HL-60/S4 treated with phorbol 12-myristate 13-acetate at 8.2 ng/mL for 4 days and 3 days (cell line): Measurements from ENCODE around the gene CPNE2.

Source experiments
- in situ Hi-C: fragments of 300-500 bp; cut with MboI; formaldehyde crosslinking; loops from 2 replicates; pipeline ENCODE4 v1.15.0; 2022; ENCODE audit warnings: low sequenced_read_pairs

CPNE2 gene

GRCh38 chr16:57163842-57164241 is 71.5 kb downstream of the CPNE2 start:
- in situ Hi-C loops: loop anchor here (10.0 to 25.0 kb wide), 2 partner anchors 79 to 202 kb away; partner anchors contain the start of gene CETP

- in situ Hi-C loops: loop anchor here (10.0 to 25.0 kb wide), 2 partner anchors 81 to 203 kb away; partner anchors contain the start of gene CETP
Observed at GRCh38 chr16:57165483-57165882, 73.1 kb downstream of the CPNE2 start.

GRCh38 chr16:57165938-57166337 is 73.6 kb downstream of the CPNE2 start:
- in situ Hi-C loops: loop anchor here (10.0 to 25.0 kb wide), 2 partner anchors 81 to 204 kb away; partner anchors contain the start of gene CETP

- in situ Hi-C loops: loop anchor here (10.0 to 25.0 kb wide), 2 partner anchors 82 to 204 kb away; partner anchors contain the start of gene CETP
Observed at GRCh38 chr16:57166451-57166850, 74.1 kb downstream of the CPNE2 start.

- in situ Hi-C loops: loop anchor here (10.0 to 25.0 kb wide), 2 partner anchors 82 to 205 kb away; partner anchors contain the start of gene CETP
Observed at GRCh38 chr16:57166951-57167350, 74.6 kb downstream of the CPNE2 start.

- in situ Hi-C loops: loop anchor here (10.0 to 25.0 kb wide), 2 partner anchors 83 to 205 kb away; partner anchors contain the start of gene CETP
Observed at GRCh38 chr16:57167538-57167937, 75.2 kb downstream of the CPNE2 start.

GRCh38 chr16:57167953-57168352 is 75.6 kb downstream of the CPNE2 start:
- in situ Hi-C loops: loop anchor here (10.0 to 25.0 kb wide), 2 partner anchors 83 to 206 kb away; partner anchors contain the start of gene CETP

- in situ Hi-C loops: loop anchor here (10.0 to 25.0 kb wide), 2 partner anchors 85 to 207 kb away; partner anchors contain the start of gene CETP
Observed at GRCh38 chr16:57169327-57169726, 76.9 kb downstream of the CPNE2 start.

- in situ Hi-C loops: loop anchor here (25.0 kb wide), 1 partner anchor 211 kb away; the partner anchor contains the start of gene CETP
Observed at GRCh38 chr16:57172721-57173290, 80.4 kb downstream of the CPNE2 start.

- in situ Hi-C loops: no loop called here
Observed at GRCh38 chr16:57175896-57176295, 83.5 kb downstream of the CPNE2 start.

GRCh38 chr16:57178196-57178595 is 85.8 kb downstream of the CPNE2 start:
- in situ Hi-C loops: no loop called here

GRCh38 chr16:57178793-57179212 is 86.4 kb downstream of the CPNE2 start:
- in situ Hi-C loops: no loop called here

- in situ Hi-C loops: no loop called here
Observed at GRCh38 chr16:57179215-57179828, 86.9 kb downstream of the CPNE2 start.

- in situ Hi-C loops: no loop called here
Observed at GRCh38 chr16:57184113-57184512, 91.7 kb downstream of the CPNE2 start.

- in situ Hi-C loops: no loop called here
Observed at GRCh38 chr16:57184887-57185445, 92.6 kb downstream of the CPNE2 start.

- in situ Hi-C loops: no loop called here
Observed at GRCh38 chr16:57185446-57185944, 93.1 kb downstream of the CPNE2 start.

GRCh38 chr16:57185945-57186871 is 93.8 kb downstream of the CPNE2 start, which contains the start of the genes PSME3IP1 and RSPRY1:
Gene PSME3IP1 (minus strand): TSS chr16:57186039. CDS start chr16:57173854, 12,185 bp downstream.
Gene RSPRY1 (plus strand): TSS chr16:57186329. CDS start chr16:57204659, 18,330 bp downstream.
- in situ Hi-C loops: no loop called here

GRCh38 chr16:57186872-57187854 is 94.8 kb downstream of the CPNE2 start:
- in situ Hi-C loops: no loop called here
